Measurements from ENCODE around the gene AFF3.

- TF ChIP-seq POLR2AphosphoS5 (IDR thresholded peaks at IDR 0.05; ENCODE audit: low read depth, low read length) (no peak), POLR2A (IDR thresholded peaks at IDR 0.05; ENCODE audit: borderline replicate concordance, extremely low read depth, insufficient read depth, insufficient read length) (no peak), CTCF (IDR thresholded peaks at IDR 0.05 in 2 of 3, conservative IDR thresholded peaks at IDR 0.05 in 1 of 3; ENCODE audit: borderline replicate concordance in 1 of 3, insufficient read depth in 1 of 3, low read depth in 2 of 3, low read length in 2 of 3) (no peak), SP1 (IDR thresholded peaks at IDR 0.05; ENCODE audit: low read depth) (no peak), CEBPB (IDR thresholded peaks at IDR 0.05; ENCODE audit: low read depth) (no peak), ZFX (IDR thresholded peaks at IDR 0.05) (no peak), ZNF274 (IDR thresholded peaks at IDR 0.05; ENCODE audit: low read depth, low read length) (no peak), EZH2phosphoT487 (IDR thresholded peaks at IDR 0.05; ENCODE audit: borderline replicate concordance) (no peak), SRF (IDR thresholded peaks at IDR 0.05; ENCODE audit: low read depth) (no peak), EZH2 (IDR thresholded peaks at IDR 0.05) (no peak), TCF7L2 (IDR thresholded peaks at IDR 0.05; ENCODE audit: borderline replicate concordance, extremely low read depth, insufficient read depth, insufficient read length) (no peak), SIN3A (IDR thresholded peaks at IDR 0.05; ENCODE audit: low read depth) (no peak)
Measured at GRCh38 chr2:99611786-99612185, 530.6 kb downstream of the AFF3 start.

Measured in HCT116 (cell line).